SW 1271 (cell line): ENCODE data around the gene TUFM.
A peak's percentile ranks its signal among the peaks of the same experiment; 100 is the strongest.
"Not testable (repeated sequence)": the region's sequence is repeated elsewhere in the genome, so short reads cannot be mapped to it uniquely, and the experiment has no call there.

ENCODE experiments used
- DNase-seq, 2 experiments: peaks; one replicate each; lab custom pipeline; 2025; lab: John Stamatoyannopoulos, UW

TUFM gene

DNA sequence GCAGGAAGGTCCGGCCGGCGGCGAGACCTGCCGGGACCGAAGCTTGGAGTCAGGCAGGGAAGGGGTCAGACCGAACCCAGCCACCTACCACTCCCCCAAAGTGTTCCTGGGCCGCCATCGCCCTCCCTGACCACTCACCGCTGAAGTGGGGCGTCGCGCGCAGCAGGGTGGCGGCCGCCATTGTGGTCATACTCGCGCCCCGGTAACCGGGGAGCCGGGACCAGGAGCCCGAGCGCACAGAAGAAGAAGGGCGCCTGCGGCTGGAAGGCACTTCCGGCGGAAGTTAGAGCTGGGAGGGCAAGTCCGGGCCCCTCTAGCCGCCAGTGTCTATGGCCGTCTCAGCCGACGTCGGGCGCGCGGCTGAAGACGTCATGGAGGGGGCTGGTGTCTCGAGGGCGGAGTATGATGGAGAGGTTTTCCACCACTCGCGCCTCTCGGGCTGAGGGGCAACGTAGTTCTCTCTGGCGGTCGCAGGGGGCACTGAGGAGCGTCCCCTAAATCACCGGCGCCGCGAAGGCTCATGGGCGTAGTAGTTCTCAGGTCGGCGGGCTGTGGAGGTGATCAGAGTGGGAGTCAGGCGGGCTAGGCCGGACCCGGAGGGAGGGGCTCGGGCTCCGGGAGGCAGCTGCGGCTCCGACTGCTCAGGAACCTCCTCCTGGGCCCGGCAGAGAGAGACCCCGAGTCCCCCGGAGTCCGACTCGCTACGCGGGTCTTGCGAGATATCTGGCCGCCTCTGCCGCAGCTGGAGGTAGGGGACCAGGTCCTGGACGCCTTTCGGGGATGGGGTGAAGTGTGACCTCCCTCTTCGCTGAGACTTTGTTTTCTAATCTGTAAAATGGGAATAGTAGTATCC lies at the start of gene TUFM:
TSS of gene TUFM (minus strand) at position 269 of the 853 bp plus-strand sequence. CDS start at position 190, 79 bp downstream.
- peak; percentile 99 for DNase-seq

GRCh38 chr16:28895609-28896008 lies 49.5 kb upstream of the TUFM start:
- no peak for DNase-seq

- no peak for DNase-seq
Measured at GRCh38 chr16:28893291-28893690, 47.1 kb upstream of the TUFM start.

GRCh38 chr16:28891964-28892890 lies 46.1 kb upstream of the TUFM start:
- DNase-seq: no peak

GRCh38 chr16:28890355-28890754 lies 44.2 kb upstream of the TUFM start:
- DNase-seq: not testable (repeated sequence)

- no peak for DNase-seq
Measured at GRCh38 chr16:28886945-28887344, 40.8 kb upstream of the TUFM start.

- no peak for DNase-seq
Measured at GRCh38 chr16:28884045-28884444, 37.9 kb upstream of the TUFM start.

DNA sequence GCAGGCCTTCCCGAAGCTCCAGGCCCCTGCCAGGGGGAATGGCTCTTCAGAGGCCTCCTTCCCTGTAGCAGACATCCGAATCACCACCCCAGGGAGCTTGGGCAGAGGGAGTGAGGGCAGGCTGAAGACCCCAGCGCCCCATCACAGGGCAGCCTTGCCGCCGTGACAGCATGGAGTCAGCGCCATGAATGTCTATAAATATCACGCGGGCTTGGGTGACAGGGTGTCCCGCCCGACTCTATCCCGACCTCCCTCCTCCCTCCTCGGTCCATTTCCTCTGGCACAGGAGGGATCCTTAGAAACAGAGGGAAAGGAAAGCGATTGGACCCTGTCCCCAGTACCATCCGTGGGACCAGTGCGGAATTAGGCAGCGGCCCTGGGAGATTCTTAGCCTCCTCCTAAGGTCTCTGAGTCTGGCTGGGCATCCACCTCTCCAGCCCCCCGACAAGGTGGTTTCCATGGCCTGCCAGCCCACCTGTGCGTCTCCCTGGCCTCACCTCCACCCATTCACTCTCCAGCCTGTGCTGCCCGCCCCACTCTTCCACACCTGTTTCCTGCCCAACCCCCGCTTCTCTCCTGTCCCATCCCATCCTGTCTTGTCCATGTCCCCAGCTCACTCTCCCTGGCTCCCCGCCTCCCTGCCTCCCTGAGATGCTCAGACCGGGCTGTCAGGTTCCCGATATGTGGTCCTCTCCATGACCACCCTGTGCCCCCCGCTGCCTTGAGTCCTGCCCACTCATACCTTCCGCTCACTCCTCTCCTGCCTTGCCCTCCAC lies 37.3 kb upstream of the TUFM start:
- no peak for DNase-seq

DNA sequence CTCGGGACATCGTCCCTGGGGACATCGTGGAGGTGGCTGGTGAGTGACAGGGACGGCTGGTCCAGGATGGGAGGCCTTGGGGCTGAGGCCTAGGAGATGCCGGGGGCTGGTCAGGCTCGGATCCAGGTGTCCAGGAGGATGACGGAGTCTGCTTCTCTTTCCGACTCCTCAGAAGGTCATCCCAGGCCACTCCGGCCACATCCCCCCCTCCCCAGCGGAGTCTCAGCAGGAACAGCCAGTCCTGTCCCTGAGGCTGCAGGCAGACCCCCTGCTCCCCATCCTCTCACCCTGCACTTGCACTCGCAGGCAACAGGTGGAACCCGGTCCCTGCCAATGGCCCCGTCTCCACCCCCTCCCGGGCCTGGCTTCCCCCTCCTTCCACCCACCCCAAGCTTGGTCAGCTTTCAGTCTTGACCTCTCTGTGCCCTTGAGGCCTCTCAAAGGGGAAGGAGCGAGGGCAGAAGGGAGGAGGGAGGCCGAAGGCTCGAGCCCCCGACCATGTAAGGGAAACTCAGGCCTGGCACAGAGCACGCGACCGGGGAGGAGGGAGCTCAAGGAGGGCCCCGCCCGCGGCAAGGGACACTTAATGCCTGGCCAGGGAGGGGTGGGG lies 36.5 kb upstream of the TUFM start:
- no peak for DNase-seq

GRCh38 chr16:28881565-28881964 lies 35.4 kb upstream of the TUFM start:
- not testable (repeated sequence) for DNase-seq

GRCh38 chr16:28880955-28881354 lies 34.8 kb upstream of the TUFM start:
- no peak for DNase-seq

DNA sequence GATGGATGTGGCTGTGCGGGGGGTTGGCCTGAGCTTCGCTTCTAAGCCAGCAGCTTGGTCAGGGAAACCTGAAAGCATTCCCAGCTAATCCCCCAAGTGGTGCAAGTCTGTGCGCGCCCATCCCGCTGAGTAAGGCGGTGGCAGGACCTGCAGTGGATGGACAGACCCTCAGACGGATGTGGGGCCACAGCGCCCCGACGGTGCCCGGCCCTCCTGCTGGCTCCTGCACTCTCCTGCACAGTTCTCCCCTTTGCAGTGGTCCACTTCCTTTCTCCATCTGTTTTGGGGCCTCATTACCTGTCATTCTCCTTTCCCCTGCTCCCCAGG lies 34.4 kb upstream of the TUFM start:
- DNase-seq: no peak

DNA sequence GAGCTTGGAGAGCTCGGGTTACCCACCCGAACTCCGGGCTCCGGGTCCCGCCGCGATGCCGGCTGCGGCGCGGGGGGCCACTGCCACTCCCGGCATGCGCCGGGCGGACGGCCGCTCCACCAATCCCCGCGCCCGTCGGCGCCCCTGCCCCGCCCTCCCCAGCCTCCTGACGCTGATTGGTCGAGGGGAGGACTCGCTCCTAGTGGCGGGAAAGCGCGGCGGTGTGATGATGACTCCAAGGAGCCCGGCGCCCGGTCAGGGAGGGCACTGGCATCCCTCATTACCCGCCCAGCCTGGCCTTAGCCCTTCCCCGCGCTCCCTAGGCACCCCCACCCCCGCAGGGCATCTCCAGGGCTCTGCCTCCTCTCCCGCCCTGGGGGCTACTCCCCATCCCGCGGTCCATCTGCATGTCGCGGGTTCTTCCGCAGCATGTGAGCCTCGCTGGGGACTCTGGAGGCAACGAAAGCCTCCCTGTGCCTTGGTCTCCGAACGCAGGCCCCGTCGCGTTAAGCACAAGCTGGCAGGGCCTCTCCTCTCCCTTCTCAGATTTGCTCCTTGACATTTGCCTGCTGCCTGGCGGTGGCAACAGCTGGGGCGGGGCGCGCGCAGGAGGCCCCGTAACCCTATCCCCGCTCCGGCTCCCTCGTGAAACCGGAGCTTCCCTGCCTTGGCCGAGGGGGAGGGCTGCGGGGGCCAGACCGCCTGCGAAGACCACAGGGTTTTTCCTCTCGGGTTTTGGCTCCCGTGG lies 33.9 kb upstream of the TUFM start:
- DNase-seq: peak; percentile 70 to 92

DNA sequence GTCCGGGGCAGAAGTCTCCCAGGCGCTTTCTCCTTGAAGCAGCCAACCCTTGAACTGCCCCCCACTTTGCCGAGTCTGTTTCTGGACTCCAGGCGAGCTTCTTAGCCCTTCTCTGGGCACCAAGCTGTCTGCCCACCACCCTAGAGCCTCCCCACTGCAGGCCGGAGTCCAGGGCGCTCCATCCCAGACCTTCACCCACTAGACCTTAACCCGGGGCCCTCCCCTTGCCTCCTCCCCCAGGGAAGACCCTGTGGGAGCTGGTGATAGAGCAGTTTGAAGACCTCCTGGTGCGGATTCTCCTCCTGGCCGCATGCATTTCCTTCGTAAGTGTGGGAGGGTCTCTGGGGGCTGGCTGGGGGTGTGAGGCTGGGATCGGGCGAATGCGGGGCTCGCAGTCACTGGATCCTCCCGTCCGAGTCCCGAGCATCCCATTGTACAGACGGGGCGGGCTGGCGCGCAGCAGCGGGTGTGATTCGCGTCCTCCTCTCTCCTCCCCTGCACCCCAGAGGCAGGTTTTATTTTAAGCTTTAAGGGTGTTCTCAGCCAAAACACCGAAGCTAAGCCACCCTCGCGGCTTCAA lies 33.2 kb upstream of the TUFM start:
- DNase-seq: peak in 1 of 2 experiments; percentile 70

DNA sequence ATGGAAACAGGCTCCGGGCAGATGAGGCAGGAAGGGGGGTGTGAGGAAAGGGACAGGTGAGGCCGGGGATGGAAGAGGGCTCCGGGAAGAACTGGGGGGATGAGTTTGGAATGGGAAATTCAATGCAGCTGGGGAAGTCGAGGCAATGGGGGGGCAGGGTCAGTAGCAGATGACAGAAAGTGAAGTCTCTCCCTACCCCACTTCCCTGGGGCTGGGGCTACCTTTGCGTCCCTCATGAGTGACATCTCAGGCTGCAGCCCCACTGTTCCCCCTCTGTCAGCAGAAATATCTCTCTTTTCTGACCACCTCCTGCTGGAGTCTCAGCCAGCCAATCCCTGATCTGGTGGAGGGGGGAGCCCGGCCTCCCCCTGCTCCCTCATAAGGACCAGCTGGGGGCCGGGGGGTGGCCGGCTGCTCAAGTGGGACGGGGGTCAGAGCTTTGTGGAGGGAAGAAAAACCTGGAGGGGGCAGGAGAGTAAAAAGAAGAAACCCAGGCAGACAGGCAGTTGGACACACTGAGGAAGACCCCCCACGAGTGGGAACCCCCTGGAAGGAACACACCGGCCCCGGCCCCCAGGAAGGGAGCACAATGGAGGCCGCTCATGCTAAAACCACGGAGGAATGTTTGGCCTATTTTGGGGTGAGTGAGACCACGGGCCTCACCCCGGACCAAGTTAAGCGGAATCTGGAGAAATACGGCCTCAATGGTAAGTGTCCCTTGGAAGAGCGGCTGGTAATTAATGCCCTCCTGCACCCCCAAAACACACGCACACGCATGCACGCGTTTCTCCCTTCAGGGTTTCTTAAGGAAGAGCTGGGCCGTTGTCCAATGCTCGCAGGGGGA lies 32.2 kb upstream of the TUFM start, which contains the start of gene ATP2A1:
TSS of gene ATP2A1 (plus strand) at position 406 of the 844 bp plus-strand sequence. CDS start at position 590, 184 bp downstream.
- no peak for DNase-seq

DNA sequence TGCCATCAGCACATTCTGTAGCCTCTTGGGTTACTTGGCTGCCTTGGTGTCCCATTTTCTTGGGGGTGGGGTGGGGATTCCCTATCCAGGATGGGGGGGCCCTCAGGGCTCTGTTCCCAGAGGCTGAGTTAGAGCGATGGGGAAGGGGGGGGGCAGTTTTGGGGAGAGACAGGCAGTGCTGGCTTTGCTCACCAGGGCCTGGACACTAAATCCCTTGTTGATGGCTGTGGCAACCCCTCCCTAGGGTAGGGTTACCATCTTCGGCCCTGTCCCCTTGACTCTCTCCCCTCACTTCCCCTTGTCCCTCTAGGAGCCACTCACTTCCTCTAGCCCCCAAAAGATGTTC lies 31.5 kb upstream of the TUFM start:
- no peak for DNase-seq

- no peak for DNase-seq
Measured at GRCh38 chr16:28876973-28877654, 31.0 kb upstream of the TUFM start.

- no peak for DNase-seq
Measured at GRCh38 chr16:28876019-28876659, 30.0 kb upstream of the TUFM start.
